Upper lobe of left lung (tissue), 4 donors: ENCODE measurements around the gene FCER2.

Source experiments
- CTCF ChIP-seq, 6 experiments: fragments of 450-650 bp in 4 of 6; fragments of 200-600 bp in 2 of 6; sonication (generic) in 2 of 6; IDR thresholded peaks; one replicate each; pipeline ENCODE4 v1.5.1; 2016 to 2019; ENCODE audit warnings: antibody characterized with exemption in 6 of 6
- POLR2A ChIP-seq, 4 donors: fragments of 450-650 bp; IDR thresholded peaks; one replicate each; pipeline ENCODE4 v1.5.1; 2016 to 2017; ENCODE audit warnings: antibody characterized with exemption in 4 of 4, mild to moderate bottlenecking in 2 of 4
- POLR2AphosphoS5 ChIP-seq, 2 donors: sonication (generic); formaldehyde crosslinking; IDR thresholded peaks; one replicate each; pipeline ENCODE4 v1.5.1; 2017; ENCODE audit warnings: antibody characterized with exemption in 2 of 2

- TF ChIP-seq CTCF (IDR thresholded peaks at IDR 0.05): peak in 1 of 6 experiments; percentile 24
- no peak for TF ChIP-seq POLR2AphosphoS5 (IDR thresholded peaks at IDR 0.05)
- TF ChIP-seq POLR2A (IDR thresholded peaks at IDR 0.05): no peak
These were observed 24.1 kb downstream of the FCER2 start for GRCh38 chr19:7677669-7678311.
